Vagina (tissue), 2 donors: ENCODE data around the gene CLASRP.

ENCODE experiments used
- POLR2A ChIP-seq, 2 donors: fragments of 450-650 bp; IDR thresholded peaks; one replicate each; pipeline ENCODE4 v1.6.1; 2017; ENCODE audit warnings: antibody characterized with exemption in 2 of 2, mild to moderate bottlenecking in 2 of 2, moderate library complexity in 2 of 2
- POLR2AphosphoS5 ChIP-seq, 2 donors: sonication (generic); formaldehyde crosslinking; IDR thresholded peaks; one replicate each; pipeline ENCODE4 v1.9.0; 2017; ENCODE audit warnings: antibody characterized with exemption in 2 of 2, mild to moderate bottlenecking in 2 of 2, low read depth in 1 of 2; ENCODE audit not compliant: insufficient read depth in 1 of 2
- TF ChIP-seq, protein P1 (sequence below), 3 experiments: fragments of 450-650 bp in 2 of 3; fragments of 200-600 bp in 1 of 3; sonication (generic) in 1 of 3; IDR thresholded peaks; one replicate each; pipeline ENCODE4 v1.5.1; 2017 to 2019; ENCODE audit warnings: antibody characterized with exemption in 3 of 3, mild to moderate bottlenecking in 2 of 3, moderate library complexity in 2 of 3

DNA sequence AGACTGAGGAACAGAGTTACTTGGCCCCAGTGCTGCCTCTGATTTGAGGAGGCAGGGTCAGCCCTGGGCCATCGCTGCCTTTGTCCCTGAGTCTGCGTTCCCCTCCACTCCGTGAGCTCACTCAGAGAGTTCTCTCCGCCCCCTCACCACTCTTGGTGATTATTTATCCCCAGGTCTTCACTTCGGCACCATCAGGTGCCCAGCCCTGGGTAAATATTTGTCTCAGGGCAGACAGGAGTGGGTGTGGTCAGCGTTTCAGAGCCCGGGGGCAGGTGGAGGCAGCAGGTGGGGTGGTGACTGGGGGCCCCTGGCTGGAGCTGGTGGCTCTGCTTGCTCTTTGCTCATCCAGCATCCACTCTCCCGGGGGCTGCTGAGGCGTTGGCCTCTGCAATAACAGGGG lies 74.8 kb downstream of the CLASRP start:
- TF ChIP-seq, protein P1, sequence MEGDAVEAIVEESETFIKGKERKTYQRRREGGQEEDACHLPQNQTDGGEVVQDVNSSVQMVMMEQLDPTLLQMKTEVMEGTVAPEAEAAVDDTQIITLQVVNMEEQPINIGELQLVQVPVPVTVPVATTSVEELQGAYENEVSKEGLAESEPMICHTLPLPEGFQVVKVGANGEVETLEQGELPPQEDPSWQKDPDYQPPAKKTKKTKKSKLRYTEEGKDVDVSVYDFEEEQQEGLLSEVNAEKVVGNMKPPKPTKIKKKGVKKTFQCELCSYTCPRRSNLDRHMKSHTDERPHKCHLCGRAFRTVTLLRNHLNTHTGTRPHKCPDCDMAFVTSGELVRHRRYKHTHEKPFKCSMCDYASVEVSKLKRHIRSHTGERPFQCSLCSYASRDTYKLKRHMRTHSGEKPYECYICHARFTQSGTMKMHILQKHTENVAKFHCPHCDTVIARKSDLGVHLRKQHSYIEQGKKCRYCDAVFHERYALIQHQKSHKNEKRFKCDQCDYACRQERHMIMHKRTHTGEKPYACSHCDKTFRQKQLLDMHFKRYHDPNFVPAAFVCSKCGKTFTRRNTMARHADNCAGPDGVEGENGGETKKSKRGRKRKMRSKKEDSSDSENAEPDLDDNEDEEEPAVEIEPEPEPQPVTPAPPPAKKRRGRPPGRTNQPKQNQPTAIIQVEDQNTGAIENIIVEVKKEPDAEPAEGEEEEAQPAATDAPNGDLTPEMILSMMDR (IDR thresholded peaks at IDR 0.05) = no peak
- TF ChIP-seq POLR2A (IDR thresholded peaks at IDR 0.05) (no peak), POLR2AphosphoS5 (IDR thresholded peaks at IDR 0.05; ENCODE audit: insufficient read depth in 1 of 2, low read depth in 1 of 2) (no peak)
